Stimulated activated CD4-positive, alpha-beta T cell treated with anti-CD3 and anti-CD28 coated beads, Interleukin-4, amount 100 ng/mL, for 24 hours (primary cell): ENCODE results near the gene ZFYVE27.

Source experiments
- DNase-seq: peaks from one replicate; pipeline ENCODE4 v3.0.0-alpha.2; 2020

Gene ZFYVE27

DNA sequence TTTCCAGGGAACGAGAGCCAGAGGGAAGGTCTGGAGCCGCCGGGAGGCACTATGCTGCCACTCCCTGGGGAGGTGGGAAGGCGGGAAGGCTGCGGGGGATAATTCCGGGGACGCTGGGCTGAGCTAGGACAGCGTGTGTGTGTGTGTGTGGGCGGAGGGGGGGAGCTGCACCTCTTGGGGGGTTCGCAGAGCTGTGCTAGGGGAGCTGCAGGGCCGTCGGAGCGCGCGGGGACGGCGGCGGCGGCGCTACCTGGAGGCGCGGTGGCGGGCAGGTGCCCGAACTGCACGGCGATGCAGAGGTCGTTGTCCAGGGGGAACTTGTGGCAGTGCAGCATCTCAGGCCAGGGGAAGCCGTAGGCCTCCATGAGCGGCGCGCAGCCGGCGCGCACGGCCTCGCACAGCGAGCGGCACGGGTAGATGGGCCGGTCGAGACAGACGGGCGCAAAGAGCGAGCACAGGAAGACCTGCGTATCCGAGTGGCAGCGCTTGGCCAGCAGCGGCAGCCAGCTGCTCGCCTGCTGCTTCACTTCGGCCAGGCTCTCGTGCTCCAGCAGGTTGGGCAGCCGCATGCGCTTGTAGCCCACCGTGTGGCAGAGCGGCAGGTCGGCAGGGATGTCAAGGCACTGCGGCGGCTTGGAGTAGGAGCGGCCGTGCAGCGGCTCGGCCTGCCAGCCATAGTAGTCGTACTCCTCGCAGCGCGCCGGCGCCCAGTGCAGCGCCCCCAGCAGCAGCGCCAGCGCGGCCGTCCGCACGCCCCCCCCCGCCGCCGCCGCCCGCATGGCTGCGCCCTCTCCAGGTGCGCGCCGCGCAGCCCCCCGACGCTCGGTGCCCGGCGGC lies 34.3 kb downstream of the ZFYVE27 start:
- DNase-seq = no peak

DNA sequence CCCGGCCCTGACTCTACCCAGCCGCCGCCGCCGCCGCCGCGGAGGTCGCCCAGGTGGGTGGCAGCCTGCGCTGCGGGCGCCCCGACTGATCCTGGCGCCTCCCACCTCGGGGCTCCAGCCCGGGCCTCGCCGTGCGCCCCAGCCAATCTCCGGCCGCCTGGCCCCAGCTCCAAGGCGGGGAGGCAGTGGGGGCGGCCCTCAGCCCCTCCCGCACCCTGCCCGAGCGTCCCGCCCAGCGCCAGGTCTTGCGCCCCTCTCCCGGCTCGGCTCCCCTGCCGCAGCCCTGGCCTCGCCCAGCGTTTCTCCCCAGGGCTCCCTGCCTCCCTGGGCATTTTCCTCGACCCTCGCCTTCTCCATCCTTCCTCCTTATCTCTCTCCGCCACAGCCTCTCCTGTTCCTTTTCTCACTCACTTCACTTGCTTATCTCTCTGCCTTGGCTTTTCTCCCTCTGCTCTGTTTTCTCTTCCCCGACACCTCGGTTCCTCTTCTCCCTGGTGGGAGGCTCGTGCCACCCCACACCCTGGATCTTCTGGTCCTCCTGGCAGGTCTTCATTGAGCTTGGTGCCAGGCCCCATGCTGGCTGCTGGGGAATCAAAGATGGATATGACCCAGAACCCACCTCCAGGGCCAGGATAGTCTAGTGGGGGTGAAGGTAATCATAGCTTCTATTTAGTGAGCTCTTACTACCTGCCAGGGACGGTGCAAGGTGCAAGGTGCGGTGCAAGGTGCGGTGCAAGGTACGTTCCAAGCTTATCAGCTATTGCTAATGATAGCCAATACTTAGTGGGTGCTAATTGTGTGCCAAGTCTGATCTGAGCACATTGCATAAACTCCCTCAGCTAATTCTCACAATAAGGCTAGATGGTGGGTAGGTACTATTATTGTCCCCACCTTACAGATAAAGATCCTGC lies 35.2 kb downstream of the ZFYVE27 start, which contains the start of gene SFRP5:
Gene SFRP5, minus strand, starts transcription at position 87 of the 911 bp plus-strand sequence. CDS start 166 bp downstream, outside the sequence.
- no peak for DNase-seq

DNA sequence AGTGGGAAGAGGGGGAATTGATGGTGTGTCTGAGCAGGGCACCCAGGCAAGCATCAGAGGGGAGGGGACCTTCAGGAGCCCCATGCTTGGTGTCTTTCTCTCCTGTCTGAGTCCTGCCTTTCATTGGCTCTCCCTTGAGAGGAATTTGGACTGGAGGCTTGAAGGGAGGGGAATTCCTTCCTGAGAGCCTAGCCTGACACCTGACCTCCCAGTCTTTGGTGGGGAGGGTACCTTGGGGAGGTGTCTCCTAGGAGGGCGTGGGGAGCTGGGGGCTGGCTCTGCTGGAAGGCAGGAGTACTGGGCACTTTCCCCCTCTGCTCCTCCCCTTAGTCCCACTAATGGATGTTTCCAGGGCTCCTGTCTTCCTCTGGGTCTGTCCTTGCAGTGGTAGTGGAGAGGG lies 36.2 kb downstream of the ZFYVE27 start:
- DNase-seq = no peak

DNA sequence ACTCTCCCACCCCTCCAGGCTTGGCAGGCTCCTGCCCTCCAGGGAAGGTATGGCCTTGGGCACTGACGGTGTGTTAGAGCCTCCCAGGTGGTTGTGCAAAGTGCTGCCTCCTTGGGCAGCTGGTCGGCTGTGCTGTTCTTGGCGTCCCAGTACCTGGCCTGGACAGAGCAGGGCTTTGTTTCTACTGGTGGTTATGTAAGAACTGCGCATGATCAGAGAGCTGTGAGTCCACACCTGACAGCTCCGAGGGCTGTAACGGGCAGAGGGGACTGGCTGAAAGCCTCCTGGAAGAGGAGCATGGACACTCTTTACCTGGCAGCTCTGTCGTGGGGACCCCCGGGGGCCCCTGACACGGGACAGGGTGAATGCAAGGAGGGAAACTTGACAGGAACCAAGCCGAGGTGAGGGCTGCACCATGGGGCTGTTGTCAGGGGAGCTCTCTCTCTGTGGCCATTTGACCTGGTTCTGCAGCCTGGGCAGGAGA lies 37.9 kb downstream of the ZFYVE27 start:
- DNase-seq = no peak

DNA sequence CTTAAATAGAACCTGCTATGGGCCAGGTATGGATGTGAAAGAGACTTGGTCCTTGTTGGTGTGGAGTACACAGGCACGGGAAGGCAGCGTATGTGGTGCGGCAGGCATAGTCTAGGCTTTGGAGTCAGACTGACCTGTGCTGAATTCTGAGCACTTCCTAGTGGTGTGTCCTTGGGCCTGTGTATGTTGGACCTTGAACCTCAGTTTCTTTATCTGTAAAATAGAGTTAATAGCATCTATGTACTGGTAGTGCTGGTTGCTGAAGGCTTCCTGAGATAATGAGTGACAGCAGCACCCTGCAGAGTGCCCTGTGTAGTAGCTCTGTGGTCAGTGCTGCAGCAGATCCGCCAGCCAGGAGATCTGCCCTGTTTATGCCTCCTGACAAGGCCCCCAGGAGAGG lies 40.2 kb downstream of the ZFYVE27 start:
- no peak for DNase-seq

DNA sequence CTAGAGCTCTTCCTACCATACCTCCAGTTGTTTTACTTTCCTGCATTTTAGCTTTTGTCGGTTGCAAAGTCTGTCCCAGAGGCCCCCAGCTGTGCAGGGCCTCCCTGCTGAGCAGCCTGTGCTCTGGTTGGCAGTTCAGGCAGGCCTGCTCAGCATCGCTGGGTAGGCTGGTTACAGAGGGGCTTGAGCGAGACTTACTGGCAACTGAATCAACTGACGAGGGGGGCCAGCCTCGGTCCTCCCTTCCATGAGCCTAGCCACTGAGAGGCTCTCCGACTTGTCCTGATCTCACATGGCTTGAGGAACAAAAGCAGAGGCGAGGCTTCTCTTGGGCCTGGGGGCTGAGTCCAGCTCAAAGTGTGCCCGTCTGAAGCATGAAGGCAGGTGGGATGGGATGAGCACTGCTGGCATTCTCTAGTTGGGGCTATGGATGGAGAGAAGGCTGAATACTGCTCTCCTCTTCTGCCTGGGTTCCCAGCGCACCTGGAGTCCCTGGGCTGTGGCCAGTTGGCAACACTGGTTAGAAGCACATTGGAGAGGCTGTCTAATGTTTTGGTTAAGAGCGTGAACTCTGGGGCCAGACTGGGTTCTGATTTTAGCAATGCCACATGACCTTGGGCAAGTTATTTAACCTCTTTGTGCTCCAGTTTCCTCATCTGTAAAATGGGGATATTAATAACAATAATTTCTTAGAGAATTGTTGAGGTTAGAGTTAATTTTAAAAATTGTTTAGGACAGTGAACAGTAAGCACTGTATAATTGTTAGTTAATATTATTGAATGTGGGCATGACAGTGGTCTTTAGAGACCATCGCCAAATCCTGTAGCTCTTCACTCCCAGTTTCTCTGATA lies 41.7 kb downstream of the ZFYVE27 start:
- no peak for DNase-seq

DNA sequence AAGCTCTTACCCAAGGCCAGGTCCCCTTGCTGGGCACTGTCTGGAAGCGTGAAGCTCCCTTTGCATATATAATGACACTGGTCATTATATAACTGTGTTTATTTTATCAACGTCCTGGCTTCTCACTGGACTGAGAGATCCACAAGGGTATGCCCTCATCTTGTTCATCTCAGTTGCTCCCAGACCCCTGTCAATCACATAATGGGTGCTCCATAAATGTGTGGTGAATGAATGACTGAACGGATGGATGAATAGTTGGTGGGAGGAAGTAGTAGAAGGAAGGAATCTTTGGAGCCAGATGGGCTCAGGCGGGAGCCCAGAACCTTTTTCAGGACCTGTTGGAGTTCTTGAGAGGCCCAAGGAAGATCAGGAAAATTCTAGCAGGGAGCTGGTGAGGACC lies 42.6 kb downstream of the ZFYVE27 start:
- no peak for DNase-seq

DNA sequence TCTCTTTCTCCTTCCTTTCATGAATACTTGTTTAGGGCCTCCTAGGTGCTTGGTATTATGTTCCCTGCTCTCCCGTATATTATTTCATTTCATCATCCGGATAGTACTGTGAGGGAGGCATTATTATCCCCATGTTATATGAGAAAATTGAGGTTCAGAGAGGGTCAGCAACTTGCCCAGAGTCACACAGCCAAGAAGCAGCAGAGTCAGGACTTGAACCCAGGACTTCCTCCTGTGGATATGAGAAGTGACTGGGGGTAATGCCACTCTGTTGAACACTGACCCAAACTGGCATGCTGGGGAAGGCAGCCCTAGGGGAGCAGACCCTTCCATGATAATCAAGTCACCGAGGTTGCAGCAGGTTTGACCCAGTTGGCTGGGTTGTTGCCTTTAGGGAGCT lies 43.0 kb downstream of the ZFYVE27 start:
- DNase-seq = no peak

DNA sequence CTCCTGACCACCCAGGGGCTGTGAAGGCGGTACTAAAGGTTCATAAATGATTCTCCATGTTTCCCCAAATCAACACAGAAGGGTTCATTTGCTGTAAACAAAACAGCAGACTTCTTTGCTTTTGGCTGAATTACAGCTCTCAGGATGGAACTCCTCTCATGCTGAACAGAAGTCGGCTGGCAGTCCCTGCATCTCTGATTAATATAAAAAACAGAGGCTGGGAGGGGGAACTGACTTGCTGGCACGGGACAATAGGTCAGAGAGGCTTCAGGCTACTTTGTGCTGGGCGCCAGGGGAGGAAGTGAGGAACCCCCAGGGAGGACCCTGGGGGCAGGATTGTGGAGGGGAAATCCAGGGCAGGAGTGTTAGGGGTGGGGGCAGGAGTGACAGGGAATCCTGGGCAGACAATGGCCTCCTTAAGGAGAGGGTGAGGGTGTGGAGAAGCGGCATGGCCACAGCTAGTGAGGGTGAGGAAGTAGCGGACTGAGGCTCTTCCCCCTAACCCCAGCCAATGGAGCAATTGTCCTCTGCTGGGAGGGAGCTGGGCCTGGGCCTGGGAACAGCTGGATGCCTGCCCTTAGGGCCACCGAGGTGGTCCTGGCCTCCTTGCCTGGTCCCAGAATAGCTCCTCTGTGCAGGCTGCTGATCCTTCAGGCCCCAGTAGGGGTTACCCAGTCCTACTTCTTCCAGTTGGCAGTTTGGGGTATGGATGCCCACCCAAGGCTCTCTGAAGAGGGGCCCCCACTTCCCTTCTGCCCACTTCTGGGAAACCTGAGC lies 44.1 kb downstream of the ZFYVE27 start:
- no peak for DNase-seq

DNA sequence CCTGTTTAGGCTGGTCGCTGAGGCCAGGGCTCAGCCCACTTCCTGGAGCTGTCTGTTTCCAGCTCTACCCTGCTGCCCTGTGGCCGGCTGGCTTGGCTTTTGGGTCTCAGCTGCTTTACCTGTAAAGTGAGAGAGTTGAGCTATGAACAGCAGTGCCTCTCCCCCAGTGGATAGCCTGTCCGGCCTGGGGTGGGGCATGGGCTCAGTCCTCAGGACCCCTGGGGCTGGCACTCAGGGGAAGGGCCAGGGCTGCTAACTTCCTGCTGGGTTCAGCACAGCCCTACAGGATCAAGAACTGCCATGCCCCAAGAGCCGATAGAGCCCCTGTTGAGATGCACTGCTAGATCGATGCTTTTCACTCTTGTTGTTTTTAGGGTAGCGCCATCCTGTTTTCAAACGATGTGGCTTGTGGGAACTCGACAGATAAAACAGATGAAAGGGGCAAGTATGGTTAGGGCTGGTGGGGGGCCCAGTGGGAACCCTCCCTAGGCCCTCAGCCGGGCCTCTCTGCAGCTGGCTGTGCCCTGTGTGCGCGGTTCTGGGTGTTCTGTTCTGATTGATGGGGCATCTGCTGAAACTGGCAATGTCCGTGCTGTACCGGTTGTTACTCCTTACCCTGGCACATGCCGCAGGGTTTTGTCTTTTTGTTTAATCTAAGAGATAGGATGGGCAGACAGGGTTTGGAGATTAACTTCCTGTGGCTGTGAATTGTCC lies 44.8 kb downstream of the ZFYVE27 start:
- no peak for DNase-seq

DNA sequence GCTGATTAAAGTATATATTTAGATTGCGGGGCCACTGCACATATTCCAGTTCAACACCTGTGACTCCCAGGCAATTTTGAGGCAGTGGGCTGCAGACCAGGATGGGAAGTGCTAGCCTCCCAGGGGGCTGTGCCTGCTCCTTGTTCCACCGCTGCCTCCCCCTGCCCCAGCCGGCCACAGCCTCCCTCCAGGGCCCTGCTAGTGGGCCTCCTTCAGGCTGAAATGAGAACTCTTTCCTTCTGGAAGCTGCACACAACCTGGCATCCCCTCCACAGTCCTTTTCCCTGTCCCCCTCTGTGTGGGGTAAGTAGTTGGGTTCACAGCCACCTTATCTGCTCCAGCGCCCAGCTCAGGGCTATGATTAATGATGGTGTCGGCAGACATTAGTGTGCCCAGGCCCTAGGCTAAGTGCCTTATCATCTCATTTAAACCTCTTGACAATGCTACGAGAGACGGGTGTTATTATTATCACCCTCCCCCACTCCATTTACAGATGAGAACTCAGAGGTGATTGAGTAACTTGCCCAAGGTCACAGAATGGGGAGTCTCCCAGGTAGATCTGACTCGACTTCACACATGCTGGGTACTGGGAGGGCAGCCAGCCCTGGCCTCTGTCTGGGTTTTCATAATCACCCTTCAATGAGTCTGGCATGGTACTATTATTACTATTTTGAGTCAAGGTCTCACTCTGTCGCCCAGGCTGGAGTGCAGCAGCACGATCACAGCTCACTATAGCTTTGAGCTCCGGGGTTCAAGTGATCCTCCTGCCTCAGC lies 45.7 kb downstream of the ZFYVE27 start:
- no peak for DNase-seq

DNA sequence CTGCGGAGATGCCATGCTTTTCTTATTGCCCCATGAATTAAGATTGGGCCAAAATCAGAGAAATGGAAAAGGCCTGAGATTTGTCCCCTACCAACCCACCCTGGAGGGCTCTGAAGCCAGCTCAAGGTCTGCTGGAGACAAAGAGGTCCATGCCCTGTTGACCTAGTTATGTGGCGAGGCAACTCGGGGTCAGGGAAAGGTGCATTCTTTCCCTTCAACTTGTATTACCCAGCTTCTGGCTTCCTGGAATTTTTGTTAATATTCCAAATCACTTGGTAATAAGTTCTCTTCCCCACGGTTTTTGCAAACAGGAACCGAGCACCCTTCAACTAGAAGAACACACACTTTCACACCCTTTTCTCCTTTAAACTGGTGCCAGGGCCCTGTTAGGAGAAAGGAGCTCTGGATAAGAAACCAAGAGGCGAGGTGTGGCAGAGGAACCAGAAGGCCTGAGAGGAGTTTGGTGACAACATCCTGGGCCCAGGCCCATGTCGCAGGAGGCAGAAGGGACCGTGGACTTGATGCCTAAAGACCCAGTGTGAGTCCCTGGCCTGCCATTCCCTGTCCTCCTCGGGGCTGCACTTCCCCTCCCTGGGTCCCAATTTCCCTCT lies 47.4 kb downstream of the ZFYVE27 start:
- DNase-seq = no peak

DNA sequence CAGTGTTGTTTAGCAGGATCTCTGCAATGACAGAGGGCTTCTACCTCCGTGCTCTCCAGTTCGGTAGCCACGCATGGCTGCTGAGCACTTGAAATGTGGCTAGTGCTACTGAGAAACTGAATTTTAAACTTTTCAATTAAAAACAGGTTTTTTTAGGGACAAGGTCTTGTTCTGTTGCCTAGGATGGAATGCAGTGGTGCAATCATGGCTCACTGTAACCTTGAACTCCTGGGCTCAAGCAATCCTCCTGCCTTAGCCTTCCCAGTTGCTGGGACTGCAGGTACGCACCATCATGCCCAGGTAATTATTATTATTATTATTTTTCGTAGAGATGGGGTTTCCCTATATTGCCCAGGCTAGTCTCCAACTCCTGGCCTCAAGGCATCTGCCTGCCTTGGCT lies 48.3 kb downstream of the ZFYVE27 start:
- DNase-seq = no peak

DNA sequence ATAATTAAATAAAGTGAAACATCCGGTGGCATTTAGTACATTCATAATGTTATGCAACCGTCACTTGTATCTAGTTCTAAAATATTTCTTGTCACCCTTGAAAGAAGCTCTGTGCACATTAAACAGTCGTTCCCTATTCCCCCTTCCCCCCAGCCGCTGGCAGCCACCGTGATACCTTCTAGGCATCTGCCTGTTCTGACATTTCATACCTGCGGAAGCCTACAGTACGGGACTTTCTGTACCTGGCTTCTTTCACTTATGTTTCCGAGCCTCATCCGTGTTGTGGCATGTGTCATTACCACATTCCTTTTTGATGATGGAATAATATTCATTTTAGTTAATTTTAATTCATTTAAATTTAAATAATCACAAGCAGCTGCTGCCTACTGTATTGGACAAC lies 48.8 kb downstream of the ZFYVE27 start:
- DNase-seq = no peak

DNA sequence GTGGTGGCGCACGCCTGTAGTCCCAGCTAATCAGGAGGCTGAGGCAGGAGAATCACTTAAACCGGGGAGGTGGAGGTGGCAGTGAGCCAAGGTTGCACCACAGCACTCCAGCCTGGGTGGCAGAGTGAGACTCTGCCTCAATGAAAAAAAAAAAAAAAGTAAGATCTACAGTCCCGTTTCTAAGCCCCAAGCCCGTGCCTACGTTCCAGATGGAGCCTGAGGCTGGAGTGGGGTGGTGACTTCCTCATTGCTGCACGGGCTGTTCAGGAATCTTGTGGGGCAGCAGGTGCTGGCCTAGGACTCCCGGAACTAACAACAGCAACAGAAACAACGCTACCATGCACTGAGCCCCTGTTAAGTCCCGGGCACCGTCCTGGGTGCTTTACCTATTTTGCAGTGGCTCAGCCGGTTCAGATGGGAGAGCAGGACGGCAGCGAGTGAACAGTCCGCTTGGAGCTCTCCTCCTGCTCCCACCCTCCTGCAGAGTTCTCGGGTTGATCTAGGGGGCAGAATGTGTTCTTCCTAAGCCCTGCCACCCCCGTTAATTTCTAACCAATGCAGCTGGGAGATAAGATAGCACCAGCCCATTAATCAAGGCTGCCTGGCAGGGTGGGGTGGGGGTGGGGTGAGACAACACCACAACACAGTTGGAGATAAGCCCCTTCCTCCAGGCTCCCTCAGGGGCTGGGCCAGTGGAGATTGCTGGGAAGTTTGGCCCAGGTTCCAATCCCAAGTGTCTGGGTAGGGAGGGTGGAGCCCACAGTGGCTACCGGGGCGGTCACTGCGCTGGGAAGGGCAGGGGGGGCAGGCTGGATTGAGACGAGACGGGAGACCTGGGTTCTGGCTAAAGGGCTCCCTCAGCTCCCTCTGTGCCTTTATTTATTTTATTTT lies 51.9 kb downstream of the ZFYVE27 start:
- no peak for DNase-seq

DNA sequence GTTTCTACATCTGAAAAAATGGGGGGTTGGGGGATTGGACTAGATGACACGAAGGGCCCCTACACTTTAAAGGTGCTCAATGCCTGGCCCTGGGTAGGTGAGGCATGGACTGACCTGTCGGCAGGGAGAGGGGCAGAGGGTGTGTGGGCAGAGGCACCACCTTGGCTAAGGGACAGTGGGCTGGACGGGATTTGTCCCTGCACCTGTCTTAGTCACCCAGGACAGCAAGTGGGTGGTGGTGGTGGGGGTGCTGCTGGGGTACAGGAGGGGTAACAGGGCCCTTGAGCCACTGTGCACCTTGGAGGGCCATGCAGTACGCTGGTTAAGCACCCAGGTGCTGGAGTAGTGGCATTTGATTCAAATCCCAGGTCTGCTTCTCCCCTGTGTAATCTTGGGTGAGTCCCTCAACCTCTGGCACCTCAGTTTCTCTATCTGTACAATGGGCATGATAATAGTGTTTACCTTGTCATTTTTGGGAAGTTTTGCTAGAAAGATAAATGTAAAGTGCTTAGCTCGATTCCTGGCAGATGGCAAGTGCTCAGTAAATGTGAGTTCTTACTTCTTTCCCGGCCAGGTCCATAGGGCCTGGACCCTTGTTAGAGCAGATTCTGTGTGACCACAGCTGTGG lies 53.0 kb downstream of the ZFYVE27 start:
- DNase-seq = no peak

DNA sequence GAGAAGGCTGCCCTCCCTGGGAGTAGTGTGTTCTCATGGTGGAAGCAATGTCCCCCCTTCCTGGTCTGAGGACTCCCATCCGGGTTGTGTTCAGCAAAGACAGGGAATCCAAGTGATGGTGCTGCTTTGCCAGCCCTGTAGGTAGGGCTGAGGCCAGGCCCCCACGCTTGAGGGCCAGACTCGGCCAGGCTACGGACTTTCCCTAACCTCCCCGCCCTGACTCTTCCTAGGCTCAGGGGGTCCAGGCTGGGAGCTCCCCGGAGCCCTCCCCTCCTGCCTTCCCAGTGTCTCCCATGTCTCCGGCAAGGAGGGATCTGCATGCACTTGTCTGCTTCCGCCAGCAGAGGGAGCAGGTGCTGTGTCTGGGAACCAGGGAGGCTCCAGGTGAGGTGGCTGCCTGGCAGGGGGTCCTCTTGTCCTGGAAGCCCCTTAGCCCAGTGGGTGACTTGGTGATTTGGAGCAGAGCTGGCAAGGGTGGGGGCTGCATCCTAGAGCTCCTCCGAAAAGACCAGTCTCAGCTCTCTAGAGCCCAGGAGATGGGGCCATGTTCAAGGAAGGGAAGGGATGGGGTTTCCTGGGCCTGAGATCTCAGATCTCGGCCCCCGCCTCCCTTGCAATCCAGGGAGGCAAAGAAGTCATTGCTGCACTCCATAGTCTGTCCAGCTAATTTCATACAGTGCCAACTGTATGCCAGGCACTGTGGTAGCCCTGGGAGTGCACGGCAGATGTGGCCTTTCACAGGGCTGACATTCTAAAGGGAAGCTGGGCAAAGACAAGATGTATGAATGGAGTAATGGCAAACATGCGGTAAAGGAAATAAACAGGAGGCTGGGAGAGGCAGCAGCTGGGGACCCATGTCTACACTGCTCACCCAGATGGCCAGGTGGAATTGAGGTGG lies 55.1 kb downstream of the ZFYVE27 start:
- DNase-seq = peak; percentile 75
